GM19438 (cell line): ENCODE measurements around the gene CETP.

Source experiments
- ATAC-seq: cut with Tn5 transposase; IDR thresholded peaks from one replicate; pipeline ENCODE4 v1.9.1; 2021; ENCODE audit warnings: low read depth; ENCODE audit not compliant: unreplicated experiment

CETP gene

GRCh38 chr16:56961851-56962281, at the start of gene CETP:
Gene CETP, plus strand, starts transcription at chr16:56961950. Its CDS starts 30 bp downstream, at chr16:56961980.
- no peak for ATAC-seq

DNA sequence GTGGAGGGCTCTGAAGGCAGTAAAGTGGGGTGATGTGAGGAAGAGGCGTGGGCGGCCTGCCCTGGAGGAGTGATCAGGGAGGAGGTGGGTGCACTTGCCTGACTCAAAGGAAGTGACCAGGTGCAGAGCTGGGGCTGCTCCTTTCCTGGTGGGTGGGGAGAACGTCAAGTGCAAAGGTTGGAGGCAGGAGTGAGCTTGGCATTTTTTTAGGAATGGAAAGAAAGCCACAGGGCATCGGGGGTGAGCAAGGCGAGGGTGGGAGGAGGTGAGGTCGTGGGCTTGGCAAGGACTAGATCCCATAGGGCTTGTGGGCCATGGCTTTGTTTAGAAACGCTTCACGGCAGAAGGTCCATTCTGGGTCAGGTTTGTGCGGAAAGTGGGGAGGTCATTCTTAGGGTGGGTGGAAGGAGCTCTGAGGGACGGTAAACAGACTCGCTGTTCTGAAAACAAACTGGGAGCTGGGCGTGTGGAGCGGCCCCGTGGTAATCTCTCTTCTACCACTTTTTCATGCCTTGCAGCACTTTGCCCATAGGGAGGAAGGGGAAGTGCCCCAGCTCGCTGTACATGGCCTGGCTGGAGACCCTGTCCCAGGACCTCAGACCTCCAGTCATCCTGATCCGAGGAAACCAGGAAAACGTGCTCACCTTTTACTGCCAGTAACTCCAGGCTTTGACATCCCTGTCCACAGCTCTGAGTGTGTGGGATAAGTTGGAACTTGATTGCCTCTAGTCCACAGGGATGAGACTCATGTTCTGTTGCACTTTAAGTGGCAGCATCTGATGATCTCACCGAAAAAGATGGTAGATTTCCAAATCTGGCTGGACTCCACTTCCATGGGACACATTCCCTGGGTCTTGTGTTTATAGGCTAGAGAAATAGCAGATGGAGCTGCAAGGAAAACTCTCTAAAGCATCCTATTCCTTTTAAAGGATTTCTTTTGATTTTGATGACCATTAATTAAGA, 48.7 kb upstream of the CETP start:
- ATAC-seq = no peak

DNA sequence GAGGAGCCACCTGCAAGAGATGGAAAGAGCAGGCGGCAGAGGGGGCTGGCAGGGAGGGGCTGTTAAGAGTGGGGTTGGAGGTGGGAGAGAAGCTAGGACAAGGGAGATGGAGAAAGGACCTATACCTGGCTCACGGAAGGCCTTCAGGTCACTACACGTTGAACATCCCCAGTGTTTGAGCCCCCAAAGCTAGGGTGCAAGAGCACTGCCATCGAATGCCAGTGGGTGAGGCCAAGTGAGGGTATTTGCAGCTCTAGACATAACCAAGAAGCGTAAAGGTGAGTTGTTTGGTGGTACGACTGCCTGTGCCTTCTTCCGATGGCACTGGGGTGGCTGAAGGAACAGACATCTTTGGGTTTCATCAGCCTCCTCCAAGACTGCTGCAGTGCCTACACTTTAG, 46.9 kb upstream of the CETP start:
- ATAC-seq = no peak

GRCh38 chr16:56915336-56916119, 46.2 kb upstream of the CETP start:
- no peak for ATAC-seq

- ATAC-seq = peak; percentile 77
Observed at GRCh38 chr16:56916571-56917403, 45.0 kb upstream of the CETP start.

GRCh38 chr16:56918467-56919012, 43.2 kb upstream of the CETP start:
- ATAC-seq = no peak

DNA sequence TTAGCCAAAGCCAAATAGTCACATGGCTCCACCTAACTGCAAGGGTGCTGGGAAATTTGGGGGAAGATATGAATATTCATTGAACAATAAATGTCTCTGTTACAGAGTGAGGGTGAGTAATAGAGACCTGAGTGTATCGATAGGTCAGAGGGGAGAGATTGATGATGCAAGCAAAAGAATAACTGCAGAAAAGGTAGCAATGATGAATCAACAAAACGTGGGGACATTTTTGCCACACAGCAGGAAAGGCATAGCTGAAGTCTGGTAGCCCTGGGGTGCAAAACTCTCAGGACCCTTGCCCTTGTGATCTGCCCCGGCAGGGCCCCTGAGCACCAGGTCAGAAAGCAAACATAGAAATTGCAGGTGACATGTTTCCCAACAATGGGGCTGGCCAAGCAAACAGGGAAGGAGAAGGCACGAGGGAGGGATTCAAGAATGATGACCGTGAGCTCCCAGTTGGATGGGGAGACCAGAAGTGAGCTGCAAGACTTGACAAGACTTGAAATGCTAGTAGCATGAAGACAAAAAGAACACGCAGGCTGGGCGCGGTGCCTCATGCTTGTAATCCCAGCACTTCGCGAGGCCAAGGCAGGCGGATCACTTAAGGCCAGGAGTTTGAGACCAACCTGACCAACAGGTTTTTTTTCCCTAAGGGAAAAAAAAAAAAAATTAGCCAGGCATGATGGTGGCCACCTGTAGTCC, 42.5 kb upstream of the CETP start:
- no peak for ATAC-seq

GRCh38 chr16:56921571-56921970, 40.2 kb upstream of the CETP start:
- no peak for ATAC-seq

DNA sequence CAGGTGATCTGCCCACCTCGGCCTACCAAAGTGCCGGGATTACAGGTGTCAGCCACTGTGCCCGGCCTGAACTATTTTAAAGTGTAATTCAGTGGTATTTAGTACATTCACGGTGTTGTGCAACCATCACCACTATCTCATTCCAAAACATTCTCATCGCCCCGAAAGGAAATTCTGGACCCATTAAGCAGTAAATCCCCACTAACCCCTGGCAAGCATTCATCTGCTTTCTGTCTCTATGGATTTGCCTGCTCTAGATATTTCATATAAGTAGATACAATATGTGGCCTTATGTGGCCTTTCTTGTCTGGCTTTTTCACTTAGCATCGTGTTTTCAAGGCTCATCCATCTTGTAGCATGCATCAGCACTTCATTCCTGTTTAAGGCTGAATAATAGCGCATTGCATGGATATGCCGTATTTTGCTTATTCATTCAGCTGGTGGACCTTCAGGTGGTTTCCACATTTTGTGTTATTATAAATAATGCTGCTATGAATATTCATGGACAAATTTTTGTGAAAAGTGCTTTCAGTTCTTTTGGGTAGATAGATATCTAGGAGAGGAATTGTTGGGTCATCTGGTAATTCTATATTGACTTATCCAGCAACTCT, 38.2 kb upstream of the CETP start:
- no peak for ATAC-seq

- ATAC-seq = no peak
Observed at GRCh38 chr16:56927471-56927870, 34.3 kb upstream of the CETP start.

DNA sequence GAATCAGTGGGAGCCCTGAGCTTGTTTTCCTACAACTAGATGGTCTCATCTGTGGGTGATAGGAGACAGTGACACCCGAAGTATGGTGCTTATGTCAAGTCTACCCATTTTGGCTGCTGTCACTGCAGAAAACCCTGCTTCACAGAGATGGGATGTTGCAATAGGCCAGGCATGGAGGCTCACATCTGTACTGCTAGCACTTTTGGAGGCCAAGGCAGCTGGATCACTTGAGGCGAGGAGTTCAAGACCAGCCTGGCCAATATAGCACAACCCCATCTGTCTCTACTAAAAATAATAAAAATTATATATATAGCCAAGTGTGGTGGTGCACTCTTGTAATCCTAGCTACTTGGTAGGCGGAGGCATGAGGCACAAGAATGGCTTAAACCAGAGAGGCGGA, 32.1 kb upstream of the CETP start:
- ATAC-seq = no peak

DNA sequence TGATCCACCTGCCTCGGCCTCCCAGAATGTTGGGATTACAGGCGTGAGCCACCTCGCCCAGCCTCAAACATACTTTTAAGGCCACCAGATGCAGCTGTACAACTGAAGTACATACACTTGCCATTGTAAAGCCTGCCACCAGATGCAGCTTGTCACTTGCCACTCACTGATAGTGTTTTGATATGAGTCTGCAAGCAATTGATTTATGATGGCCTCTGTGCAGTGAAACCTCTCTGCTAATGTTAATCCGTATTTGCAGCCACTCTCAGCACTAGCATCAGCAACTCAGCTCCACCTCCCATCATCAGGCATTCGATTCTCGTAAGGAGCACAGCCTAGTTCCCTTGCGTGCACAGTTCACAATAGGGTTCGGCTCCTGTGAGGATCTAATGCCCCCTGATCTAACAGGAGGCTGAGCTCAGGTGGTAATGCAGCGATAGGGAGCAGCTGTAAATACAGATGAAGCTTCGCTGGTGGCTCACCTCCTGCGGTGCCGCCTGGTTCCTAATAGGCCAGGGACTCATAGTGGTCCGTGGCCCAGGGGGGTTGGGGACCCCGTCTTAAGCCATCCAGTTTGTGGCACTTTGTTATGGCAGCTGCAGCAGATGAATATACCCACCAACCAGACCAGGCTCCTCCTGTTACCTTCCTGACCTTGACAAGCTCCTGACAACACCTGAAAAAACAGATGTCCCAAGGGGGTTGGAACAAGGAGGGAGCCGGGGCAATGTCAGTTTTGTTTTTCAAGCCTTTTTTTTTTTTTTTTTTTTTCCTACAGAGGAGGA, 31.1 kb upstream of the CETP start:
- no peak for ATAC-seq

DNA sequence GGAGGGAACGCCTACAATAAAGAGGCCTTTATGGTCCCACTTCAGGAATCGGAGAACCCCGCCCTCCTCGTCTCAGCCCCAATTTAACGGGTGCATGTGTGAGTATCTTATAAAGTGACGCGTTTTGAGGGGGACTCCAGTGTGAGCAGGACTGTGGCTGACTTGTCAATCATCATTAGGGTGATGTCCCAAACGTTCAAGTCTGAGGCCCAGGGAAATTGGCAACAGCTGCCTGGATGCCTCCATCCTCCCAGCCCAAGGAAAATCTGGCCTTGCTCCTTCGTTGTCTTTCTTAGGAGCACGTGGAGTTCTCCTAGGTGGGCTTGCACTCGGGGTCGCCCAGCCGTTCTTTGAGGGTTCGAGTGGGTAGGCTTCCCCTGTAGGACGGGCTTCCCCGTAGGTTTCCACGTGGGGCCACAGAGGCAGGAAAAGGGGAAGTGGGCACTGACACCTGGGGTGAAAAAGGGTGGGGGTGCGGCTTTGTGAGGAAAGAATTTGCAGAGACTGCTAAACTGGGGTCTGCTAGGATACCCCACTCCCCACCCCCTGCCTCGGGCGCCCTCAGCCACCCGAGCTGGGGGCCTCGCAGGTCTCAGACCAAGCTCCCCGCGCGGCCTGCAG, 30.4 kb upstream of the CETP start:
- peak; percentile 44 for ATAC-seq

DNA sequence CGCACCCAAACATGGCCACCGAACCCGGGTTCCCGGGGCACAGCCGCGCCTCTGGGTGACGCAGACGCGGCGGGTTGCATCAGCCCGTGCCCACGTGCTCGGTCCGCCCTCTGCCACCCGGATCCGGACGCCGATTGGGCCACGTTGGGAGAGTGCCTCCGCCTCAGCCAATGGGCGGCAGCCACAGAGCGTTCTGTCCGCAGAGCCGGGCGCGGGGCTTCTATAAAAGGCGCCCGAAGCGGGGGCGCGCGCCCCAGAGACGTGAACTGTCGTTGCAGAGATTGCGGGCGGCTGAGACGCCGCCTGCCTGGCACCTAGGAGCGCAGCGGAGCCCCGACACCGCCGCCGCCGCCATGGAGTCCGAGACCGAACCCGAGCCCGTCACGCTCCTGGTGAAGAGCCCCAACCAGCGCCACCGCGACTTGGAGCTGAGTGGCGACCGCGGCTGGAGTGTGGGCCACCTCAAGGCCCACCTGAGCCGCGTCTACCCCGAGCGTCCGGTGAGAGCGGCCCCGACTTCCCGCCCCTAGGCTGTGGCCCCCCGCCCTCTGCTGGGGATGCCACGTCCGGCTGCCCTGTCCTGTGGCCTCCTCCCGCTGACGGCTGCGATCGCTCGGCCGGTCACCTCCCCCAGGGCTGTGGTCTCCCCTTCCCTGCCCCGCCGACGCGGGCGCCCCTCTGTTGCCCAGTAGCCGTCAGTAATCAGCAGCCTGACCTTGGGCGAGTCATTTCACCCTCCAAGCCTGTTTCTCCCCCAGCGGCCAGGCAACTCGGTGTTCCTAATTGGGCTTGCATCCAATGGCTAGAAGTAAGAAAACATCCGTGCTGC, 29.6 kb upstream of the CETP start, which contains the start of gene HERPUD1:
Gene HERPUD1, plus strand, starts transcription at position 251 of the 829 bp plus-strand sequence. Its CDS starts 103 bp downstream, at position 354.
- ATAC-seq = peak; percentile 80

DNA sequence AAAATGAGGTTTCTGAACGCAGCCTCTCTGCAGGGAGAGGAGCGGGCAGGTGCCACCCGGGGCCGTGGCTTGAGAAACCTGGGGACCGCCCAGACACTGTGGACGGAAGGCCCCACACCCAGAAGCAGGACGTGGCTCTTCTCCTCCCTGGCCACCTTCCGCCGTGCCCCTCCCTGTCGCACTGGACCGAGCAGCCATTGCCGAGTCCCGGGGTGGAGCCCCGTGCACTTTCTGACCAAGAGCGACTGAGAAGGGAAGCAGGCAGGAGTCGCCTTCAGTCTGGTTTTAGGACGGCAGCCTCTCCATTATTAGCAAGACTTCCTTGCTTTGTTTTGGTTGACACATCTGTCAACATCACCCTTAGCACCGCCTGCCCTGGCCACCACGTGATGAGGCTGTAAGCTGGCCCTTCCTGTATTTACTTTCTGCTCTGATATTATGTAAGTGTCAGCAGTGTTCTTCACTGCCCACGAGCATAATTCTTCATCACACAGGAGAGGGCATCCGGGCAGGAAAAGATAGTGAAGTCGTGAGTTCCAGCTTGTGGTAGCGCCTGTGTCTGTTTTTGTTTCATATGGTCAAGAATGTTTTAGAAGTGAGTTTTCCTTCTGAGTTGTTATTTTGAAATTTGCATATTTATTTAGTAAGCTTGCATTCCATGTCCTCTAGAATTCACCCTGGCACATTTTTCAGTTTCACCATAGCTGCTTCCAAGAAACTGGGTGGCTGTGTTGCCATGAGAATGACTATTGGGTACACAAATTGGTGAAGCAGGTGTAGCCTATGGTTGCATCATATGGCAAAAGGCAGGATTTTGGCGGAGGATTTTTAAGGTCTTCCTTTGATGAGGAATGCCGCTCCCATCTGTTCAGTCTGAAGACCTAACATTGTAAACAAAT, 28.8 kb upstream of the CETP start:
- ATAC-seq = no peak
